ENCODE results near the gene UNKL.

DNA sequence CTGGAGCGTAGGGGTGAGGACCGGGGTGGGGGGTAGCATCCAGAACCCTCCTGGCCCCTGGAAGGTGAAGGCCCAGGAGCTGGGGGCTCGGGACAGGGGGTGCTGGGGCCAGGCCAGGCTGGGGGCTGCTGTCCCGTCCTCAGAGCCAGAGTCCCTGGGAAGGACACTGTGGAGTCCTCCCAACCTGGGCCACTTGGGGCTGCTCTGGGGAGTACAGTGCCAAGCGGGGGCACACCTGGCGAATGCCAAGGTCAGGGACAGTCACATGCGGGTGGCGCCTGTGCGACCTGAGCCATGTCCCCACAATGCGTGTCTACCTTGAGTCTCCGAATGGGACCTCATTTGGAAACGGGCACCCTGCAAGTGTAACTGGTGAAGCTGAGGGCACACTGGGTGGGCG lies 15.1 kb upstream of the UNKL start:
- TF ChIP-seq, protein P1, sequence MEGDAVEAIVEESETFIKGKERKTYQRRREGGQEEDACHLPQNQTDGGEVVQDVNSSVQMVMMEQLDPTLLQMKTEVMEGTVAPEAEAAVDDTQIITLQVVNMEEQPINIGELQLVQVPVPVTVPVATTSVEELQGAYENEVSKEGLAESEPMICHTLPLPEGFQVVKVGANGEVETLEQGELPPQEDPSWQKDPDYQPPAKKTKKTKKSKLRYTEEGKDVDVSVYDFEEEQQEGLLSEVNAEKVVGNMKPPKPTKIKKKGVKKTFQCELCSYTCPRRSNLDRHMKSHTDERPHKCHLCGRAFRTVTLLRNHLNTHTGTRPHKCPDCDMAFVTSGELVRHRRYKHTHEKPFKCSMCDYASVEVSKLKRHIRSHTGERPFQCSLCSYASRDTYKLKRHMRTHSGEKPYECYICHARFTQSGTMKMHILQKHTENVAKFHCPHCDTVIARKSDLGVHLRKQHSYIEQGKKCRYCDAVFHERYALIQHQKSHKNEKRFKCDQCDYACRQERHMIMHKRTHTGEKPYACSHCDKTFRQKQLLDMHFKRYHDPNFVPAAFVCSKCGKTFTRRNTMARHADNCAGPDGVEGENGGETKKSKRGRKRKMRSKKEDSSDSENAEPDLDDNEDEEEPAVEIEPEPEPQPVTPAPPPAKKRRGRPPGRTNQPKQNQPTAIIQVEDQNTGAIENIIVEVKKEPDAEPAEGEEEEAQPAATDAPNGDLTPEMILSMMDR (IDR thresholded peaks at IDR 0.05; ENCODE audit: low read depth, low read length): no peak
- TF ChIP-seq POLR2A (IDR thresholded peaks at IDR 0.05; ENCODE audit: extremely low read depth, insufficient read length) (no peak), MYC (IDR thresholded peaks at IDR 0.05; ENCODE audit: low read depth, low read length) (no peak)

Data from NB4 (cell line).